Suprapubic skin (tissue), 3 donors: ENCODE data around the gene EPAS1.

Source experiments
- POLR2A ChIP-seq, 2 donors: fragments of 450-650 bp; IDR thresholded peaks; one replicate each; pipeline ENCODE4 v1.6.1; 2017; ENCODE audit warnings: antibody characterized with exemption in 2 of 2, mild to moderate bottlenecking in 2 of 2, moderate library complexity in 2 of 2
- TF ChIP-seq, protein P1 (sequence below), 2 donors: fragments of 200-600 bp in 1 of 2; fragments of 450-650 bp in 1 of 2; sonication (generic) in 1 of 2; IDR thresholded peaks; one replicate each; pipeline ENCODE4 v1.5.1; 2016 to 2019; ENCODE audit warnings: antibody characterized with exemption in 2 of 2, mild to moderate bottlenecking in 1 of 2, moderate library complexity in 1 of 2

- no peak for TF ChIP-seq POLR2A (IDR thresholded peaks at IDR 0.05)
- TF ChIP-seq, protein P1, sequence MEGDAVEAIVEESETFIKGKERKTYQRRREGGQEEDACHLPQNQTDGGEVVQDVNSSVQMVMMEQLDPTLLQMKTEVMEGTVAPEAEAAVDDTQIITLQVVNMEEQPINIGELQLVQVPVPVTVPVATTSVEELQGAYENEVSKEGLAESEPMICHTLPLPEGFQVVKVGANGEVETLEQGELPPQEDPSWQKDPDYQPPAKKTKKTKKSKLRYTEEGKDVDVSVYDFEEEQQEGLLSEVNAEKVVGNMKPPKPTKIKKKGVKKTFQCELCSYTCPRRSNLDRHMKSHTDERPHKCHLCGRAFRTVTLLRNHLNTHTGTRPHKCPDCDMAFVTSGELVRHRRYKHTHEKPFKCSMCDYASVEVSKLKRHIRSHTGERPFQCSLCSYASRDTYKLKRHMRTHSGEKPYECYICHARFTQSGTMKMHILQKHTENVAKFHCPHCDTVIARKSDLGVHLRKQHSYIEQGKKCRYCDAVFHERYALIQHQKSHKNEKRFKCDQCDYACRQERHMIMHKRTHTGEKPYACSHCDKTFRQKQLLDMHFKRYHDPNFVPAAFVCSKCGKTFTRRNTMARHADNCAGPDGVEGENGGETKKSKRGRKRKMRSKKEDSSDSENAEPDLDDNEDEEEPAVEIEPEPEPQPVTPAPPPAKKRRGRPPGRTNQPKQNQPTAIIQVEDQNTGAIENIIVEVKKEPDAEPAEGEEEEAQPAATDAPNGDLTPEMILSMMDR (IDR thresholded peaks at IDR 0.05) = no peak
Observed at GRCh38 chr2:46286715-46287114, 10.5 kb upstream of the EPAS1 start.
